Esophagus muscularis mucosa (tissue), 4 donors: ENCODE measurements around the gene MRTFA.

Source experiments
- EP300 ChIP-seq: sonication (generic); formaldehyde crosslinking; IDR thresholded peaks from one replicate; pipeline ENCODE4 v1.6.1; 2017; ENCODE audit warnings: antibody characterized with exemption
- POLR2AphosphoS5 ChIP-seq, 2 donors: sonication (generic); formaldehyde crosslinking; IDR thresholded peaks; one replicate each; pipeline ENCODE4 v1.6.1; 2017; ENCODE audit warnings: antibody characterized with exemption in 2 of 2
- TF ChIP-seq, protein P1 (sequence below), 3 experiments: fragments of 200-600 bp in 2 of 3; fragments of 450-650 bp in 1 of 3; sonication (generic) in 2 of 3; IDR thresholded peaks; one replicate each; pipeline ENCODE4 v1.5.1; 2017 to 2019; ENCODE audit warnings: antibody characterized with exemption in 3 of 3, mild to moderate bottlenecking in 2 of 3, moderate library complexity in 1 of 3

DNA sequence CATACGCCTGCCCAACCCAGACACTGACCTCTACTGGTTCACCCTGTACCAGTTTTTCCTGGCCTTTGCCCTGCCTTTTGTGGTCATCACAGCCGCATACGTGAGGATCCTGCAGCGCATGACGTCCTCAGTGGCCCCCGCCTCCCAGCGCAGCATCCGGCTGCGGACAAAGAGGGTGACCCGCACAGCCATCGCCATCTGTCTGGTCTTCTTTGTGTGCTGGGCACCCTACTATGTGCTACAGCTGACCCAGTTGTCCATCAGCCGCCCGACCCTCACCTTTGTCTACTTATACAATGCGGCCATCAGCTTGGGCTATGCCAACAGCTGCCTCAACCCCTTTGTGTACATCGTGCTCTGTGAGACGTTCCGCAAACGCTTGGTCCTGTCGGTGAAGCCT lies 44.9 kb upstream of the MRTFA start:
- TF ChIP-seq EP300 = no peak
- TF ChIP-seq POLR2AphosphoS5 (IDR thresholded peaks at IDR 0.05) = no peak
- TF ChIP-seq, protein P1, sequence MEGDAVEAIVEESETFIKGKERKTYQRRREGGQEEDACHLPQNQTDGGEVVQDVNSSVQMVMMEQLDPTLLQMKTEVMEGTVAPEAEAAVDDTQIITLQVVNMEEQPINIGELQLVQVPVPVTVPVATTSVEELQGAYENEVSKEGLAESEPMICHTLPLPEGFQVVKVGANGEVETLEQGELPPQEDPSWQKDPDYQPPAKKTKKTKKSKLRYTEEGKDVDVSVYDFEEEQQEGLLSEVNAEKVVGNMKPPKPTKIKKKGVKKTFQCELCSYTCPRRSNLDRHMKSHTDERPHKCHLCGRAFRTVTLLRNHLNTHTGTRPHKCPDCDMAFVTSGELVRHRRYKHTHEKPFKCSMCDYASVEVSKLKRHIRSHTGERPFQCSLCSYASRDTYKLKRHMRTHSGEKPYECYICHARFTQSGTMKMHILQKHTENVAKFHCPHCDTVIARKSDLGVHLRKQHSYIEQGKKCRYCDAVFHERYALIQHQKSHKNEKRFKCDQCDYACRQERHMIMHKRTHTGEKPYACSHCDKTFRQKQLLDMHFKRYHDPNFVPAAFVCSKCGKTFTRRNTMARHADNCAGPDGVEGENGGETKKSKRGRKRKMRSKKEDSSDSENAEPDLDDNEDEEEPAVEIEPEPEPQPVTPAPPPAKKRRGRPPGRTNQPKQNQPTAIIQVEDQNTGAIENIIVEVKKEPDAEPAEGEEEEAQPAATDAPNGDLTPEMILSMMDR (IDR thresholded peaks at IDR 0.05) = no peak
